Measurements from ENCODE around the gene BCLAF3. TPM values are rescaled to one million over a fixed set of nuclear protein-coding genes. Genes with fewer than 3 reads are reported as not detected.

BCLAF3 gene
- total RNA-seq, 4 donors from 2014 or later = 11.6 to 22.2 (median 16.5) TPM

DNA sequence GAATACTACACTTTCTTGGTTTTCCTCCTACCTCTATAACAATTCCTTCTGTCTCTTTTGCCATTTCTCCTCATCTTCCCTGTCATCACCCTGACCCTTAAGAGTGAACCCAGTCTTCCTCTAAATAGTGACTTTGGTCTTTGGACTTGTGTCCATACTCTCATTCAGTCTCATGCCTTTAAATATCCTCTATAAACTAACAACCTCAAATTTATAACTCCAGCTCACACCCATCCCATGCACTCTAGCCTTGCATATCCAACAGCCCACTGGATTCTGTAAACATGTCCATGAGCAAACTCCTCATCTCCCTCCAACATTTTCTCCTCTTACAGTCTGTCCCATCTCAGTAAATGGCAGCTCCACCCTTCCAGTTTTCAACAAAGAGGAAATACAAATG, 15.0 kb downstream of the BCLAF3 start:
- H3K4me1 ChIP-seq = peaks cover 0 to under 1% (median 0%) of the 10 kb centered on the region in 4 donors
- H3K27ac ChIP-seq = no peak overlapping the region
- no peak for DNase-seq (ENCODE audit: low spot score in 2 of 2)
- H3K4me3 ChIP-seq = no peak overlapping the region
- no peak for TF ChIP-seq EP300 (IDR thresholded peaks at IDR 0.05)
- TF ChIP-seq CTCF (IDR thresholded peaks at IDR 0.05) = no peak
- TF ChIP-seq POLR2A (IDR thresholded peaks at IDR 0.05) = no peak
- H3K9me3 ChIP-seq = no peaks in the 10 kb centered on the region
- peaks cover 0 to 5% (median 0%) of the 10 kb centered on the region in 3 donors for H3K36me3 ChIP-seq
- no peaks in the 10 kb centered on the region for H3K27me3 ChIP-seq

DNA sequence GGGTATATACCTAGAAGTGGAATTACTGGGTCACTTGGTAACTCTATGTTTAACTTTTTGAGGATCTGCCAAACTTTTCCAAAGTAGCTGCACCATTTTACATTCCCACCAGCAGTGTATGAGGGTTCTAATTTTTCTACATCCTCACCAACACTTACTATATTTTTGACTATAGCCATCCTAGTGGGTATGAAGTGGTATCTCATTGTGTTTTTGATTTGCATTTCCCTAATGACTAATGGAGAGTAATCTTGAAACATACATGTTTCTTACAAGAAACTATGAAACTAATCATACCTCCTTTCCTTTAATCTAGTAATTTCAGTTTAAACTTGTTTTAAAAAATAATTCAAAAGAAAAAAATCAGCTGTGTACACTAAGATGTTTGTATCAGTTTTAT, 17.9 kb downstream of the BCLAF3 start:
- Histone ChIP-seq H3K4me3 (no peak overlapping the region), H3K36me3 (peaks cover 0 to 1% (median 0%) of the 10 kb centered on the region in 3 donors), H3K27me3 (no peaks in the 10 kb centered on the region), H3K27ac (no peak overlapping the region), H3K4me1 (no peaks in the 10 kb centered on the region), H3K9me3 (no peaks in the 10 kb centered on the region)
- TF ChIP-seq CTCF (IDR thresholded peaks at IDR 0.05) = no peak
- TF ChIP-seq EP300 (IDR thresholded peaks at IDR 0.05) = no peak
- no peak for TF ChIP-seq POLR2A (IDR thresholded peaks at IDR 0.05)
- DNase-seq (ENCODE audit: low spot score in 2 of 2) = no peak

DNA sequence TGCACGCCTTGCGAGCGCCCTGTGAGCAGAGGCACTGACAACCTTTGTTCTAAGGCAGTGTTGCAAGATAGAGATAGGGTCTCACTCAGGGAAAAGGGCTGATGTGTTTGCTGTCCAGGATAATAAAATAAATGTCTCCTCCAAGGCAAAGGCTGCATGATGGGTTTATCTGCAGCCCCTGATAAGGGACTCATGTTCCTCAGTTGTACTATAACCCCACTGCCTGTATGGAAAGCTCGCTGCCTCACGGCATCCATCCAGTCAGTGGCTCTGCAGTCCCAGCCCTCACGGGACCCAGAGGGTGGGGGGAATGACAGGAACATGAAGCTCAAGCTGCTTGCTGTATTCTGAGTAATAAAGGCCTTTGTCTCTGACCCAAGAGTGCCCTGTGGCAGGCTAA, 22.6 kb downstream of the BCLAF3 start:
- Histone ChIP-seq H3K27ac (no peak overlapping the region), H3K27me3 (no peaks in the 10 kb centered on the region), H3K4me3 (no peak overlapping the region), H3K36me3 (peaks cover 0 to 14% (median 0%) of the 10 kb centered on the region in 3 donors), H3K4me1 (no peaks in the 10 kb centered on the region), H3K9me3 (no peaks in the 10 kb centered on the region)
- DNase-seq (ENCODE audit: low spot score in 2 of 2) = no peak
- TF ChIP-seq CTCF (IDR thresholded peaks at IDR 0.05) (no peak), POLR2A (IDR thresholded peaks at IDR 0.05) (no peak), EP300 (IDR thresholded peaks at IDR 0.05) (no peak)
- 77 to 80% methylated on average over 6 of the region's 6 CpGs for WGBS, 2 donors

DNA sequence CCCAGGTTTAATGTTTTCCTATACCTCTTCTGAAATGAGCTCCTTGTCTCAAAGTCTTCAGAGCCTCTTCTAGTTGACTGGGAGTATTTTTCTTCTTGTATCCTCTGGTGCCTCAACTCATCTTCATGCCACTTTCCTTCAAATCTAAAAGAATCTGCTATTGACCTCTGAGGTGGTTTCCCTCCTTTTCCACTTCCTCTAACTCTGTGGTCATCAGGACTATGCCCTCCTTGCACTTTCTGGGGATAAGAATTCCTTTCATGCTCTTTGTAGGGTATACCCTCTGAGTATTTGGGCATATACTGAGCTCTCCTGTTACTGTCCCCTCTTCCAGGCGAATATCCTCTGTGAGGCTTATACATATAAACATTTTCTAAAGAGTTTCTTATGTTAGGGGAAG, 24.8 kb downstream of the BCLAF3 start:
- Histone ChIP-seq H3K9me3 (no peaks in the 10 kb centered on the region), H3K4me3 (no peak overlapping the region), H3K36me3 (peaks cover 0 to 21% (median 0%) of the 10 kb centered on the region in 3 donors), H3K27ac (no peak overlapping the region), H3K4me1 (no peaks in the 10 kb centered on the region), H3K27me3 (no peaks in the 10 kb centered on the region)
- WGBS, 2 donors = 67 to 100% methylated on average over 1 of the region's 1 CpG
- TF ChIP-seq EP300 (IDR thresholded peaks at IDR 0.05) (no peak), CTCF (IDR thresholded peaks at IDR 0.05) (no peak), POLR2A (IDR thresholded peaks at IDR 0.05) (no peak)
- DNase-seq (ENCODE audit: low spot score in 2 of 2) = no peak

DNA sequence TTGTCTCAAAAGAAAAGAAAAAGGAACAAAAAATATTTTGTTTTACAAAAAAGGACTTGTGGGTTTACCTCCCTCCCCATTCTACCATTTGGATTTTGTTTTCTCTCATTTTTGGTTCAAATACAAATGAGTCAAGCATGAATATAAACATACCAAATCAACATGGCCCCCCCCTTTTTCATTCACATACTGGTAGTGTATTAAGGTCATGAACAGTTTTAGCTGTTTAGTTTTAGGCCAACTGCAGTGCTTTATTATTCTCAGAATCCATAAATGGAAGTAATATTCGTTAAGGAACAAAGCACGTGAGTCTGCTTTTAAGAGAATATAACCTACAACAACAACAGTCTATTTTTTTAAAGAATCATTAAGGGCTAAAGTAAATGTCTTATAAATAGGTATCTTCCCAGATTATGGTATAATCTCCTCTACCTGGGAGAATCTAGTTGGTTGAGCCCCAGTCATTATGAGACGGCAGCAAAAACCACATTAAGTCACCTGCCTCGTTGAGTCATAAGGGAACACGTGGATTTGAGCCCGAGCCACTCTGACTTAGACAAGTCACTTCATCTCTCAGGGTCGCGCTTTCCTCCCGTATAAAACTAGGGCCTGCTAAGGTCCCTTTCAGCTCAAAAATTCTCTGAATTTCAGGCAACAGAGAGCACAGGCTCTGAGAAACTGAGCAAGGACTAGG, 26.7 kb downstream of the BCLAF3 start:
- Histone ChIP-seq H3K27me3 (no peaks in the 10 kb centered on the region), H3K4me3 (no peak overlapping the region), H3K9me3 (no peaks in the 10 kb centered on the region), H3K4me1 (no peaks in the 10 kb centered on the region), H3K27ac (no peak overlapping the region), H3K36me3 (peaks cover 0 to 21% (median 0%) of the 10 kb centered on the region in 3 donors)
- no peak for DNase-seq (ENCODE audit: low spot score in 2 of 2)
- no peak for TF ChIP-seq EP300 (IDR thresholded peaks at IDR 0.05)
- TF ChIP-seq POLR2A (IDR thresholded peaks at IDR 0.05) = no peak
- WGBS, 2 donors = 75 to 88% methylated on average over 9 of the region's 9 CpGs

All from tibial nerve (tissue), 4 donors.